ENCODE results near the gene GIMAP1.
A peak's percentile ranks its signal among the peaks of the same experiment; 100 is the strongest.

The GIMAP1 gene

GRCh38 chr7:150722431-150722931, 6.1 kb downstream of the GIMAP1 start:
- no peak for DNase-seq

DNA sequence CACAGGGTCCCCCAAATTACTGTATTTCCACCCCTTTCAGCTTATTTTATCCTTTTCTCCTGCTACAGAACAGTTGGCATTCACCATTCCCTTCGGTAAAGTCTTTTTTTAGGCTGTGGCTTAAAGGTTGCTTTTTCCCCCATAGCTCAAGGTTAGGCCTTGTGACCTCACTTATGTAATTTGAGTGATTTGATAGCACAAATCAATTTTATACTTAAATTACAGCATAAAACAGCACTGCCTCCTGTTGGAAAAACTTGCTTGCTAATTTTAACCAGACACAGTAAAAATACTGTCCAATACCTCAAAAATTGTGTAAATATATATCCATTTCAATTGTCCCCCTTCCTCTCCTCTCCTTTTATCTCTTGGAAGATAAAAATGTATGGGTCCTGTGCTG, 7.1 kb downstream of the GIMAP1 start:
- DNase-seq, result no peak

GRCh38 chr7:150727381-150727780, 11.0 kb downstream of the GIMAP1 start:
- no peak for DNase-seq

GRCh38 chr7:150728011-150728410, 11.6 kb downstream of the GIMAP1 start:
- DNase-seq, result no peak

- DNase-seq, result no peak
These were observed 12.2 kb downstream of the GIMAP1 start for GRCh38 chr7:150728609-150729008.

DNA sequence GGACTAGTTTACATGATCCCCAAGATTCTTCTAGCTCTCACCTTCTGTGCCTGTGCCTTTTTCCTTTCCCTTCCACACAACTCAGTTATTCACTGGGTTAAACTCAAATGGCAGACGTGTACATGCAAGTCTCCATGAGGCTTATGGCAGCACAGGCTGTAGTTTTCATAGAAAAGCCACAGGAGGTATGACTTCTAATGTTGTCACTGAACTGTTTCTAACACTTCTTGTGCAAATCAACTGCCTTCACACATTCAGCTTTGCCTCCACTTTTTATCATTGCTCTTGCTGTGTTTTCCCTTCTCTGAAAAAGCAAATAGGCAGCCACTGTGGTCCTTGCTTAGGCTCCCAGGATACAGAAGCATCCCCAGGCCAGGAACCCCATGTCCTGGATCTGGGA, 15.5 kb downstream of the GIMAP1 start:
- DNase-seq, result no peak

GRCh38 chr7:150732786-150733481, 16.5 kb downstream of the GIMAP1 start:
- no peak for DNase-seq

GRCh38 chr7:150733482-150734095, 17.2 kb downstream of the GIMAP1 start:
- DNase-seq, result no peak

DNA sequence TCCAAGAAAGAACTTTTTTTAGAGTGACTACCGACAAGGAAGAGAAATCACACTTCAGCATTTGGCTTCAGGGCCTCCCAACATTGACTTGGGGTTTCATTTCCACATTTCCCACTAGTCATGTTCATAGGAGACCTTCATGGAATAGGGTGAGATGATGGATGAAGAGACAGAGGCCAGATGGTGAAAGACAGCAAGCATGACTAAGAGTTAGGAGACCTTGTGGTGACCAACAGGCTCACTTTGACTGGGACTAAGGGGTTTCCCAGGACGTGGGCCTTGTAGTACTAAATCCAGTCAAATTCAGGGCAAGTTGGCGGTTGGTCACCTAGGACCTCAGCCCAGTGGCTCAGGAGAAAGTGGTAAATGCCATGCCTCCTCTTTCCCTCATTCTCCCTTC, 17.8 kb downstream of the GIMAP1 start:
- no peak for DNase-seq

- DNase-seq, result no peak
These were observed 19.4 kb downstream of the GIMAP1 start for GRCh38 chr7:150735596-150736358.

DNA sequence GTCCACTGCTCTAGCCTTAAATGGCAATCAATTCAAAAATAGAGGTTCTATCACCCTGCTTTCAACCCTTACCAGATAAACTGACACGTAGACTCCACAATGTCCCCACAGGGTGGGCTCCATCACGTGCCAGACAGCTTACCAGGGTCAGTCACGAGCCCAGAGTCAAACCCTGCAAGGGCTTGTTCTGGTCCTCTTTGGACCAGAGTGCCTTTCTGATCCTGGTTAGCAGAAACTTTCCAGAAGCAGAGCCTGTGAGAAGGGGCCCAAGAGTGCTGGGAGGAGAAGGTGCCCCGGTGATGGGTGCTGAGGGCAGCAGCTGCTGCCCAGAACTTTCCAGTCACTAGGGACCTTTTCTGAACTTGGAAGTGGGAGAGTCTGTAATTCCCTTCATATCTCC, 20.5 kb downstream of the GIMAP1 start:
- no peak for DNase-seq

DNA sequence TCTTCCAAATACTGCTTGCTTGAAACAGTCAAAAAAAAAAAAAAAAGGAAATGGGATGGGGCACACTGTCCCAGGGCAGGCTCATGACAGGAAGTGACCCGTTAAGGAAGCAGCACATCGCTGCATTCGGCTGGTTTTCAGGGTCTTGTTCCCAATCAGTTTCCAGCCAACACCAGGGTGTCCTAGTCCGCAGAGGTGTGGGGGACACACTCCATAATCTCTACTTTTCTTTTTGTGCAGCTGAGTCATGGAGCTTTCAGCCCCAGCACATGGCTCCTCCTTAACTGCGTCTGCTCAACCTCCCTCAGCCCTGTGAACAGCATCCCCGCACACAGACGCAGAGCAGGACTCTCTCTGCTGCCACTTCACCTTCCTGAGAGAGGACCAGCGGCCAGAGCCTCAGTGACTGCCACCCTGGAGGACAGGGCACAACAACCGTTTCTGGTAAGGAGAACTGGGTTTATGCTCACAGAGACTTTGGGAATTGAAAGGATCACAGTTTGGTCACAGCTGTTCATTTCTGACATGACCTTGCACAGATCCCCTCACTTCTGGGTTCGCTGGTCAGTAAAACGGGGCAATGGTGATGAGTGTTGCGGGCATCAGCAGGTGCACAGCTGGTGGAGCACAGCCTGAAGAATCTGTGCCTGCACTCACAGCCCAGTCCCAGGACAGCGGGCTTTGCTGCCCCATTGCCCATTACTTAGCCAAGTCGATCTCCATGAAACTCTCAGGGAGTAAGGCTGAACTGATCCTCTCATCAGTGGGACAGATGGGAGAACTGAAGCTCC, 21.0 kb downstream of the GIMAP1 start, which contains the start of gene GIMAP5:
Gene GIMAP5 (plus strand): TSS at position 154 of the 791 bp plus-strand sequence. CDS start 3,467 bp downstream, outside the sequence.
- peak; percentile 60 for DNase-seq

GRCh38 chr7:150738092-150738491, 21.7 kb downstream of the GIMAP1 start:
- DNase-seq, result no peak

- no peak for DNase-seq
These were observed 22.2 kb downstream of the GIMAP1 start for GRCh38 chr7:150738591-150739001.

DNA sequence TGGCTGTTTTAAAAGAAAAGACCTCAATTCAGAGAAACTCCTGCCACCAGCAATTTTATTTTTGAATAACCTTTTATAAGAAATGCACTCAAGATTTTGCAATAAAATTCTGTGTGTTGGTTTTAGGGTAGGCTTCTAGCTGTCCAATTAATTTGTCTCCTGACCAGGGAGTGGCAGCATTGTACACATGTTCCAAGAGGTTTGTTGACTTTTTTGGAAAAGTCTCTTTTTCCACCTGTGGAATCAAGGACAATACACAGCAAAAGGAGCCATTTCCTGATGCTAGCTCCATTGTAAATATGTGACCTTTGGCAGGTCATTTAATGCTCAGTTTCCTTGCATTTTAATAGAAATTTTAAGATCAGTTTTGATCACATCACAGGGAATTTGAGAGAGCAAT, 22.6 kb downstream of the GIMAP1 start:
- no peak for DNase-seq

GRCh38 chr7:150740053-150740452, 23.6 kb downstream of the GIMAP1 start:
- no peak for DNase-seq

- peak; percentile 40 for DNase-seq
These were observed 26.0 kb downstream of the GIMAP1 start for GRCh38 chr7:150742286-150742968.

- no peak for DNase-seq
These were observed 27.7 kb downstream of the GIMAP1 start for GRCh38 chr7:150744041-150744656.

DNA sequence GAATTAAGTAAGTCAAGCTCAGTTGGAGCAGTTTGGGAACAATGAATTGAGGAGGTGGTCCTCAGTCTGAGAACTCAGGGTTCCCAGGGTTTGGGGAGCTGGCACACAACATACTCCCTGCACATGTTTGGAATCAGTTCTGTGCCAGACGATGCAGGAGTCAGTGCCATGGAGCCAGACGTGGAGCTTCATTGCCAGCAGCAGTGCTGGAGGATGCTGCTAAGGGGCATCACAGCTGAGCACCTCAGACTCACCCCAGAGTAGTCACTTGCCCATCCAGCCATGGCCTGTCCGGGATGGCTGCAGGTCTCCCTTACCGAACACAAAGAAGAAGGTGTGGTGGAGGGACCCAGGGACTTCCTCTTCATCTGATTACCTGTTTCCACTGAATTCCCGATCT, 28.7 kb downstream of the GIMAP1 start:
- no peak for DNase-seq

DNA sequence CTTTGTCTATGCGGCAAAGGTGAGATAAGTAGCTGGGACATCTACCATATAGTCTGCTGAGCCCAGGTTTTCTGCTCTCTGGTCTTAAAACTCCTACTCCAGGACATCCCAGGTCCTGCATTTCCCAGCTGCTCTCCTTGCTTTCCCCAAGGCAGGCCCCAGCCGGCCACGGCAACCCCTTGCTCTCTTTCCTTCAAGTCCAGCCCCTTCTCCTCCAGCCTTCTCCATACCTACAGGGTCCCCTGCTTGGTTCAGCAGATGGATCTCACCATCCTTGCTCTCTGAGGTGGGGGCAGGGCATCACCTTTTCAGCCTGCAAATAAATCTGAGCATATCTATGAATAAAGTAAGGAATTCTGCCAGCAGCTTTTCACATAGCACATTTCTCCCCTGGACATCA, 29.5 kb downstream of the GIMAP1 start:
- DNase-seq, result no peak

DNA sequence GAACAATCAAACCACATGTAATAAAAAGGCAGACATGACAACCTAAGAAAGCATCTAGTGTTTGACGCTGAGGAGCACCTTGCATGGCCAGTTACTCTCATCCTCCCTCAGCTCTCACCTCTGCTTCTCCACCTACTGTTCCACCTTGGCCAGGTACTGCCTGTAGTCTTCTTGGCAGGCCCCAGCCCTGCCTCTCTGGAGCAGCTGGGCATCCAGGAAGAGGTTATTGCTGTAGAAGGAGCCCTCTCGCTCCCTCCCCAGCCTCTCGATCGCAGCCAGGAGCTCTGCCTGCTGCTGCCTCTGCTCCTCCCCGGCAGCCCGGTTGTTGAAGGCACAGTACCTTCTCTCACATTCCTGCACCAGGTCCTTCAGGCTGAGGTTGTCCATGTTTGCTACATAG, 30.5 kb downstream of the GIMAP1 start:
- no peak for DNase-seq

DNA sequence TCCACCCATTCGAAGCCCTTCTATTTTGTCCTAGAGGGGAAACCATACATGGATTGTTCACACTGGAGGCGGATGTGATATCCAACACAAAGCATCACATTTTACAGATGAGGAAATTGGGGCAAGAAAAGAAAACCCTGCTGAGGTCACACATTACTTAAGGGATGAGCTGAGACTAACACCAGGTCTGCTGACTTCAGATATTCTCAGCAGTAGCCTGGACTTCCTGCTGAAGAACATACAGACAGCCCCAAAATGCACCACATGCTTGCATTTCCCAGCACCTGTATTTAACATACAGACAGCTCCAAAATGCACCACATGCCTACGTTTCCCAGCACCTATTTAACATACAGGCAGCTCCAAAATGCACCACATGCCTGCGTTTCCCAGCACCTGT, 32.0 kb downstream of the GIMAP1 start:
- no peak for DNase-seq
